IPS DF 4.7 (cell line): ENCODE results near the gene PAWR.
A peak's percentile ranks its signal among the peaks of the same experiment; 100 is the strongest.
"Not testable (repeated sequence)": the region's sequence is repeated elsewhere in the genome, so short reads cannot be mapped to it uniquely, and the experiment has no call there.

Experiments
- DNase-seq: peaks from one replicate; pipeline ENCODE4 v3.0.0-alpha.2; 2013; ENCODE audit warnings: low spot score; ENCODE audit errors: extremely low read depth

PAWR gene

DNA sequence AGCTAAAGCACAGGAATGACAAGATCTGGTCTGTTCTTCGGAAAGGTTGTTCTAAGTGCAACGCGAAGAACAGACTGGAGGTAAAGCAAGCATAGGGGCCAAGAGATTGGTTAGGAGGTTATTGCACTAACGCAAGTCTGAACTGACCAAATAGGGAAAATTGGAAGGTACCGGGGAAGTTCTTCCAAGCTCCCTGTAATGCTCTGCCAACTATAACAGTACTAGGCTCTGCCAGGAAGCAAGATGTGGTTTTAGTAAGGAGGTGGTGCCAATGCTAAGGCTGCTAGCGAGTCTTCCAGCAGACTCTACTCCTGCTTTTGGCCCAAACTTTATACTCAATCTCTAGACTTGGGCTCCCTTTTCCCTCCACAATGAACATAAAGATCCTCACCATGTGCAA lies 138.6 kb downstream of the PAWR start:
- no peak for DNase-seq

DNA sequence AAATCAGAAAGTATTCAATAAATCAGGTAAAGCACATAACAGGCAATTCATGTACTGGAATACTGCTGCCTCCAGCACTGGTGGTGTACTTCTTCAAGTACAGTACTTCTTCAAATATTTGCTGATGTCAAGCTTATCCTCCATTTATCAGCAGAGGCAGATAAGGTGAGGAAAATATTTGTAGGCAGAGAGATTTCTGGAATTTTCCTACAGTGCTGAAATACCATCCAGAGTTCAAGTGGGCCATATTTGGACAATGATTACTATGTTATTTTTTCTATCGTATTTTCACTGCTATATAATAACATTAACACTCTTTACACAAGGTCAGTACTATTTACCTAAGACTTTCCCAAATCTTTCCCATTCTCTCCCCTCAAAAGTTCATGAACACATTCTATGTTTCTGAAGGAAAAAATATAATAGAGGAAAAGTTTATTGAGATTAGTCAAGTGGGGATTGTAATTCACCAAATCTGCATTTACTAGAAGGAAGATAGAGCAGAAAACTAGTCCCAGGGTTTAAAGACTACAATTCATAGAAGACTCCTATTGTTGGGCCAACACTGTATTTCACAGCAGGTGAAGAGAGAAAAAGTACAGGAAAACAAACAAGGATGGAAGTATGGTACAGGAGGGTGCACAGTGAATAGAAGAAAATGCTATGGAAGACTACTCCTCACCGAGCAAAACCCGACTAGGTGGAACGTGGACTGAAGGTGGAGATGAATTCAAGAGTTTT lies 141.1 kb downstream of the PAWR start:
- no peak for DNase-seq

DNA sequence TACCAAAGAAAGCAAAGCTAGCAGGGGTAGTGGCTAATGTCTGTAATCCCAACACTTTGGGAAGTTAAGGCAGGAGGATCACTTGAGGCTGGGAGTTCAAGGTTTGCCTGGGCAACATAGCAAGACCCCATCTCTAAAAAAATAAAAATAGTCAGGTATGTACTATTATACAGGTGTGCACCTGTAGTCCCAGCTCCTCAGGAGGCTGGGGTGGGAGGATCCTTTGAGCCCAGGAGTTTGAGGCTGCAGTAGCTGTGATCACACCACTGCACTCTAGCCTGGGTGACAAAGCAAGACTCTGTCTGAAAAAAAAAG lies 142.2 kb downstream of the PAWR start:
- DNase-seq = no peak

DNA sequence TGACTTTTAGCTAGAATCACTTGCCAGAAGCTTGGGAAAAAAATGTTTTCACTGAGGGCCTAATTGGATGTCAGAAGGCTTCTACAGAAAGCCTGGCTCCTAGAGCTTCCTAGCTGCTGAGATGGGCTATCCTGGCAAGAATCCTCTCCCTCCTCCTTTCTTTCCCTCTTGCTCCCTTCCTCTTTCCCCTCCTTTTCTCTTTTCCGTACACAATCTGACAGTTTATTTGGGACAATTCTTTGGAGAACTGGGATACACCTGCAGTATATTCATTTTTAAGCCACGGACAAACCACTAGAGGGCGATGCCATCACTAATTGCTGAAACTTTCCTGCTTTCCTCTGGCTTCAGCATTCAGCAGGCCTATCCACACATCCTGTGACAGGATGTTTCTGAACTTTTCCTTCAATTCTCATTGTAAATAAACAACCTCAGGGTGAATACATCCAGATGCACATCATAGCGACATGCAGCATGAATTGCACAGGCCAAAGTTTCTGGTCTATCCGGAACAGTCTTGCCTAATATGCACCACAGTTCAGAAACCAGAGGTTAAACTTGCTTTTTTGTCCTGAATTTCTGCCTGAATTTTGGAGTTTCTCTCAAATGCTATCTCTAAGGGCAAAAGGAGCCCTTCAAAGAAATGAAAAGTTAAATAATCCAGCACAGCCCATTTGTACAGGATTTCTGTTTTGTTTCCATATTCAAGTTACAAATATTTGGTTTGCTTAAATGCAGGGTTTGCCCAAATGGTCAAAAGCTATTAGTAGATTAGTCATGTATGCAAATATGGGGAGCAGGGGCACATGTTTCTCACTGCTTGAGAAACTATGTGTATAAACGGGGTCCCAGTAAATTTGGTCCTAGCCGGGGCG lies 142.8 kb downstream of the PAWR start:
- peak; percentile 87 for DNase-seq

DNA sequence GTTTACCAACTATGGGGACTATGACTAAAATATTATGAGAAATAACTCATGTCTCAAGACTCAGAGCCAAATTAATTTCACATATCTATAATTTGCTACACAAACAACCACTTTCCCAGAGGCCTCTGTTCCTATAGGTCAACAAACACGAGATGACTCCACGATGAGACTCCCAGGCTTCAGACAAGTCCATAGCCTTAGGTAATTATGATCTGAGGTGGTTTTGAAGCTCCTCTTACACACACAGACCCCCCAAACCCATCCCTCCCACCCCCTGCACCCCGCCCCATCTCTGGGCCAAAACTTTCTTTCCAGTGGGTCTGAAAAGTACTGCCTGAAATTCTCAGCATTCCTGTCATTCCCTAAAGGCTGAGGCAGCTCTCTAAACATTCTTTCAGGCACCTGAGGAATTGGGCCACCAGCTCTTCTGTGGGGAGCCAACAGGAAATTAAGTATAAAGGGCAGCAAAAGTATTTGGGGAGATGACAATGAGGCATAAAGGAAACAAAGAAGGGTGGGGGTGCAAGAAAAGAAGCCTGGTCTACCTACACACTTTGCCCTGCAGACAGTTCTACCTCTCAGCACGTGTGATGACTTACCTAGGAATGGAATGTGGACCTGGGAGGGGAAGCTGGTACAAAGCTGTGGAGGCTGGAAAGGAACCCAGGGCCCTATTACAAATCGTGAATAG lies 143.6 kb downstream of the PAWR start:
- DNase-seq = peak; percentile 97

DNA sequence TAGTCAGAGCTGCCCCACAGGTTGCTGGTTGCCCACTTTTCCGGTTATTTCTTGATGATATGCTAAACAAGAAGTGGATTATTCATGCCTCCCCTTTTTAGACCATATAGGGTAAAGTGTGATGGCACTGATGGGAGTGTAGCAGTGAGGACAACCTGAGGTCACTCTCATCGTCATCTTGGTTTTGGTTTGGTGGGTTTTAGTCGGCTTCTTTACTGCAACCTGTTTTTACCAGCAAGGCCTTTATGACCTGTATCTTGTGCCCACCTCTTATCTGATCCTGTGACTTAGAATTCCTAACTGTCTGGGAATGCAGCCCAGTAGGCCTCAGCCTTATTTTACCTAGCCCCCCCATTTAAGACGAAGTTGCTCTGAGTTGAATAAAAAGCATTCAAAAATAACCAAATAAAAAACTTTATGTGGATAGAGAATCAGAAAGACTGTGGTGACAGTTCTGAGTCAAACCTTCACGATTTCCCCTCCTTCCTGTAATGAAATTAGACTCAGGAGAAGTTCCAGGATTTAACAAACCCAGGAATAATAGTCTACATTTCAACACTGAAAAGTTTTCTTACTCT lies 144.2 kb downstream of the PAWR start:
- DNase-seq = no peak

DNA sequence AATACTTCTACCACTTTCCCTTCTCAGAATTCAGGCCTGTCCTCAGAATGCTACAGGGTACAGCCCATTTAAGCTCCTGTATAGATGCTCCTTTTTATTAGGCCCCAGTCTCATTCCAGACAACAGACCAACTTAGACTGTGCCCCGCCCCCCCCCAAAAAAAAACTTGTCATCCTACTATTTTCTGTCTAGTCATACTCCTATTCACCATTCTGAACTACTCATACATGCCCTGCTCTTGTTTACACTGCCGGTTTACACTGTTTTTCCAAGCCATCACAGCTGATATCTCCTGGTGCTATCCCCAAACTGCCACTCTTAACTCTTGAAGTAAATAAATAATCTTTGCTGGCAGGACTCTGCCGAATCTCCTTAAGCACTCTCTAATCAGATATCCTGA lies 146.3 kb downstream of the PAWR start:
- not testable (repeated sequence) for DNase-seq

DNA sequence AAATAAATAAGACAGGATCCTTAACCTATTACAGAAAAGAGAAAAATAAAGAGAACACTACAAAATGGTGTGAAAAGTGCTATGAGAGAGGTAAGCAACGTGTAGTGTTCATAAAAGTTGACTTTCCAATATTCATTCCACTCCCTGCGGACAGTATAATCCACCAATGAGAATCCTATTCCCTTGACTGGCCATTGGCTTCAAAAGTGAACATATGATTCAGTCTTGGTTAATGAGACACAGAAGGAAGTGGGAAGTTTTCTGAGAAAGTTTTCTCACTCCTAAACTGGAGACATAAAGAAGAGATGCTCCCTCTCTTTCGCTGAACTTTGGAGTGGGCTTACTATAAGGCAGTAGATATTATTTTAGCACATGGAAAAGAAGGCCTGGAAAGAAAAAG lies 153.1 kb downstream of the PAWR start:
- DNase-seq = no peak

DNA sequence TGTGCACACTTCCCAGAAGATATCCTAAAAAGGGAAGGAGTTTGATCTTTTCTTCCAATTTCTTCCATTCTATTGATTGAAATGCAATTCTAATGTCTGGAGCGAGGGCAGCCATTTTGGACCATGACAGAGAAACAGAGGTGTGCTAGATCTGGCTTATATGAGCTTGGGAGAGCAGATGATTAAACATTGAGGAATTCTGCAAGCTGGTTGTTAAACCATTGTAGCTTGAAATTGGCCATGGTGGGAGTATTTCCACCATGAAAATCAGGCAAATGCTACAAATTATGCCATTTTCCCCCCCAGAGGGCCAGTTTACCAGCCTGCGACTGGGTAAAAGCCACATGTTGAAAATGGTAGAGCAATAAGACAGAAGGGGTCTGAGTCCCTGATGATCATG lies 155.0 kb downstream of the PAWR start:
- no peak for DNase-seq
